ENCODE measurements around the gene MS4A10. TPM values are rescaled to one million over a fixed set of nuclear protein-coding genes. Genes with fewer than 3 reads are reported as not detected.

MS4A10 gene
- total RNA-seq, 2 donors from 2014 or later, result not detected

GRCh38 chr11:60785806-60786361, 751 bp downstream of the MS4A10 start:
- intact Hi-C loops (cut with DNase I), result no loop called here
- Histone ChIP-seq H3K27me3 (no peaks in the 10 kb centered on the region), H3K27ac (no peak overlapping the region), H3K36me3 (replicated peaks in 1 of 2; ENCODE audit: insufficient read depth in 1 of 2, low read depth in 2 of 2) (no peaks in the 10 kb centered on the region), H3K9me3 (no peaks in the 10 kb centered on the region), H3K4me1 (no peaks in the 10 kb centered on the region), H3K4me3 (no peak overlapping the region)
- ATAC-seq (no peak), DNase-seq (no peak)
- 57 to 58% methylated on average over 8 of the region's 8 CpGs for WGBS, 2 donors
- no peak for TF ChIP-seq POLR2A (IDR thresholded peaks at IDR 0.05)
- TF ChIP-seq CTCF (IDR thresholded peaks at IDR 0.05), result peak in 1 of 7 experiments; percentile 6

GRCh38 chr11:60786811-60787567, 1.9 kb downstream of the MS4A10 start:
- intact Hi-C loops (cut with DNase I), result no loop called here
- ATAC-seq (peak; percentile 24), DNase-seq (peak; percentile 32 to 67 (median 62))
- no peaks in the 10 kb centered on the region for H3K27me3 ChIP-seq
- TF ChIP-seq POLR2A (IDR thresholded peaks at IDR 0.05) (no peak), CTCF (IDR thresholded peaks at IDR 0.05) (no peak)
- no peak overlapping the region for H3K27ac ChIP-seq
- WGBS, 2 donors, result 44 to 45% methylated on average over 5 to 15 of the region's 15 CpGs
- H3K4me3 ChIP-seq, result no peak overlapping the region
- H3K36me3 ChIP-seq (replicated peaks in 1 of 2; ENCODE audit: insufficient read depth in 1 of 2, low read depth in 2 of 2), result no peaks in the 10 kb centered on the region
- no peaks in the 10 kb centered on the region for H3K4me1 ChIP-seq
- H3K9me3 ChIP-seq, result no peaks in the 10 kb centered on the region

- TF ChIP-seq CTCF (IDR thresholded peaks at IDR 0.05), result no peak
- TF ChIP-seq POLR2A (IDR thresholded peaks at IDR 0.05), result no peak
- WGBS, 2 donors, result 75 to 86% methylated on average over 6 to 7 of the region's 7 CpGs
- H3K9me3 ChIP-seq, result no peaks in the 10 kb centered on the region
- H3K27ac ChIP-seq, result no peak overlapping the region
- H3K4me3 ChIP-seq, result no peak overlapping the region
- ATAC-seq (no peak), DNase-seq (peak in 3 of 4 donors; percentile 35 to 47 (median 37))
- intact Hi-C loops (cut with DNase I), result no loop called here
- no peaks in the 10 kb centered on the region for H3K36me3 ChIP-seq (replicated peaks in 1 of 2; ENCODE audit: insufficient read depth in 1 of 2, low read depth in 2 of 2)
- no peaks in the 10 kb centered on the region for H3K4me1 ChIP-seq
- H3K27me3 ChIP-seq, result no peaks in the 10 kb centered on the region
Observed at GRCh38 chr11:60788401-60789125, 3.4 kb downstream of the MS4A10 start.

- Histone ChIP-seq H3K9me3 (no peaks in the 10 kb centered on the region), H3K4me1 (no peaks in the 10 kb centered on the region), H3K36me3 (replicated peaks in 1 of 2; ENCODE audit: insufficient read depth in 1 of 2, low read depth in 2 of 2) (no peaks in the 10 kb centered on the region), H3K27me3 (no peaks in the 10 kb centered on the region), H3K27ac (no peak overlapping the region), H3K4me3 (no peak overlapping the region)
- TF ChIP-seq CTCF (IDR thresholded peaks at IDR 0.05), result no peak
- TF ChIP-seq POLR2A (IDR thresholded peaks at IDR 0.05), result no peak
- DNase-seq (no peak), ATAC-seq (no peak)
- intact Hi-C loops (cut with DNase I), result no loop called here
- 83 to 98% methylated on average over 3 of the region's 3 CpGs for WGBS, 2 donors
Observed at GRCh38 chr11:60790726-60791125, 5.6 kb downstream of the MS4A10 start.

Measured in body of pancreas (tissue), 4 donors.